ENCODE measurements around the gene FKBP6. TPM values are rescaled to one million over a fixed set of nuclear protein-coding genes. Genes with fewer than 3 reads are reported as not detected.

The FKBP6 gene
- polyA plus RNA-seq, 1 donor (not counting 4 experiments of a cell fraction or from before 2014, with no cell fraction given): not detected

- Histone ChIP-seq H3K27ac (ENCODE audit: control insufficient read depth, insufficient read depth, low read length) (no peak overlapping the region), H3K9me1 (ENCODE audit: control insufficient read depth, extremely low read depth, insufficient read depth, low read length) (no peaks in the 10 kb centered on the region), H3K4me1 (ENCODE audit: control insufficient read depth, extremely low read depth, insufficient read depth, low read length) (no peaks in the 10 kb centered on the region), H3K4me3 (ENCODE audit: control insufficient read depth in 2 of 3, extremely low read depth in 1 of 3, insufficient read depth in 2 of 3, low read depth in 1 of 3, low read length in 3 of 3) (no peak overlapping the region), H2AFZ (ENCODE audit: control insufficient read depth, low read length) (no peak overlapping the region), H3K36me3 (ENCODE audit: control insufficient read depth in 2 of 2, extremely low read depth in 1 of 2, insufficient read depth in 2 of 2, low read length in 2 of 2) (no peaks in the 10 kb centered on the region), H3K9ac (ENCODE audit: control insufficient read depth, extremely low read depth, insufficient read depth, low read length) (no peak overlapping the region), H4K20me1 (ENCODE audit: control insufficient read depth, extremely low read depth, insufficient read depth, low read length) (no peaks in the 10 kb centered on the region), H3K9me3 (ENCODE audit: control insufficient read depth, low read depth, low read length) (no peaks in the 10 kb centered on the region), H3K79me2 (ENCODE audit: control insufficient read depth, insufficient read depth, low read length) (no peaks in the 10 kb centered on the region), H3K4me2 (ENCODE audit: control insufficient read depth, extremely low read depth, insufficient read depth, low read depth, low read length) (no peak overlapping the region), H3K27me3 (ENCODE audit: control insufficient read depth, extremely low read depth, insufficient read depth, low read length) (peaks cover 14% of the 10 kb centered on the region)
- DNase-seq (ENCODE audit: low read depth, low spot score) (no peak), FAIRE-seq (no peak)
- TF ChIP-seq EZH2 (IDR thresholded peaks at IDR 0.05; ENCODE audit: low read length) (no peak), CTCF (optimal IDR thresholded peaks at IDR 0.05 in 1 of 3, IDR thresholded peaks at IDR 0.05 in 1 of 3, conservative IDR thresholded peaks at IDR 0.05 in 1 of 3; ENCODE audit: extremely low read depth in 1 of 3, insufficient read depth in 2 of 3, low read length in 3 of 3) (no peak)
- dilution Hi-C loops (cut with MboI; ENCODE audit: extremely low pct_ligation_motif_present, low sequenced_read_pairs): no loop called here
These were observed 26.2 kb downstream of the FKBP6 start for GRCh38 chr7:73354196-73354595.

- no peak overlapping the region for H2AFZ ChIP-seq (ENCODE audit: control insufficient read depth, low read length)
These were observed 26.9 kb downstream of the FKBP6 start for GRCh38 chr7:73354821-73355220.

More at GRCh38 chr7:73354821-73355220, 26.9 kb downstream of the FKBP6 start:
- dilution Hi-C loops (cut with MboI; ENCODE audit: extremely low pct_ligation_motif_present, low sequenced_read_pairs): no loop called here
- TF ChIP-seq EZH2 (IDR thresholded peaks at IDR 0.05; ENCODE audit: low read length) (no peak), CTCF (optimal IDR thresholded peaks at IDR 0.05 in 1 of 3, IDR thresholded peaks at IDR 0.05 in 1 of 3, conservative IDR thresholded peaks at IDR 0.05 in 1 of 3; ENCODE audit: extremely low read depth in 1 of 3, insufficient read depth in 2 of 3, low read length in 3 of 3) (no peak)
- Histone ChIP-seq H3K9me3 (ENCODE audit: control insufficient read depth, low read depth, low read length) (no peaks in the 10 kb centered on the region), H4K20me1 (ENCODE audit: control insufficient read depth, extremely low read depth, insufficient read depth, low read length) (no peaks in the 10 kb centered on the region), H3K4me3 (ENCODE audit: control insufficient read depth in 2 of 3, extremely low read depth in 1 of 3, insufficient read depth in 2 of 3, low read depth in 1 of 3, low read length in 3 of 3) (no peak overlapping the region), H3K27me3 (ENCODE audit: control insufficient read depth, extremely low read depth, insufficient read depth, low read length) (peaks cover 19% of the 10 kb centered on the region), H3K36me3 (ENCODE audit: control insufficient read depth in 2 of 2, extremely low read depth in 1 of 2, insufficient read depth in 2 of 2, low read length in 2 of 2) (no peaks in the 10 kb centered on the region), H3K9ac (ENCODE audit: control insufficient read depth, extremely low read depth, insufficient read depth, low read length) (no peak overlapping the region), H3K27ac (ENCODE audit: control insufficient read depth, insufficient read depth, low read length) (no peak overlapping the region), H3K79me2 (ENCODE audit: control insufficient read depth, insufficient read depth, low read length) (no peaks in the 10 kb centered on the region), H3K9me1 (ENCODE audit: control insufficient read depth, extremely low read depth, insufficient read depth, low read length) (no peaks in the 10 kb centered on the region), H3K4me1 (ENCODE audit: control insufficient read depth, extremely low read depth, insufficient read depth, low read length) (no peaks in the 10 kb centered on the region), H3K4me2 (ENCODE audit: control insufficient read depth, extremely low read depth, insufficient read depth, low read depth, low read length) (no peak overlapping the region)
- no peak for DNase-seq (ENCODE audit: low read depth, low spot score)
- no peak for FAIRE-seq

Data from keratinocyte (primary cell).